Measurements from ENCODE around the gene LIG3. TPM values are rescaled to one million over a fixed set of nuclear protein-coding genes. Genes with fewer than 3 reads are reported as not detected.

LIG3 gene
- polyA plus RNA-seq, 1 of the 3 experiments (the other 2 are of a cell fraction) = 25.7 TPM

GRCh38 chr17:34981538-34982241 lies 1.4 kb downstream of the LIG3 start:
- H2AFZ ChIP-seq (ENCODE audit: low read depth) = peak overlapping the region; percentile 82; the same call in 1 of the 2 replicates
- peak overlapping the region; percentile 71 to 80 for H3K4me3 ChIP-seq (ENCODE audit: low read depth in 2 of 2, low read length in 1 of 2)
- peak overlapping the region; percentile 78 for H3K4me2 ChIP-seq
- no peaks in the 10 kb centered on the region for H3K27me3 ChIP-seq (ENCODE audit: insufficient read depth)
- H3K27ac ChIP-seq (ENCODE audit: low read depth in 2 of 2, low read length in 1 of 2) = peak overlapping the region; percentile 91 to 94
- peak overlapping the region; percentile 91 for H3K9ac ChIP-seq
- peaks cover 7% of the 10 kb centered on the region for H3F3A ChIP-seq (replicated peaks; ENCODE audit: insufficient read depth)
- ChIA-PET POLR2A (interaction anchor here (0.7 to 2.0 kb wide), 2 partner anchors 20 to 369 kb away, joined by 6 to 12 read pairs; partner anchors contain the start of genes CCT6B and ZNF830), CTCF (interaction anchor here (0.6 to 4.1 kb wide), 15 partner anchors 10 to 541 kb away, joined by 3 to 25 read pairs (median 3); partner anchors contain the start of gene RAD51D)
- H3K79me2 ChIP-seq (ENCODE audit: insufficient read depth) = peaks cover 37% of the 10 kb centered on the region; the same call in 1 of the 2 replicates
- DNase-seq = peak; percentile 37
- peaks cover 16 to 23% of the 10 kb centered on the region in 2 experiments for H3K36me3 ChIP-seq (replicated peaks in 1 of 2; ENCODE audit: control insufficient read depth in 1 of 2, insufficient read depth in 2 of 2, low read length in 1 of 2)
- TF ChIP-seq RAD21 (IDR thresholded peaks at IDR 0.05; ENCODE audit: low read length) = no peak
- no peak for TF ChIP-seq SIN3A (IDR thresholded peaks at IDR 0.05; ENCODE audit: borderline replicate concordance, low read depth, low read length)
- TF ChIP-seq RFX5 (IDR thresholded peaks at IDR 0.05; ENCODE audit: low read length) = no peak
- no peaks in the 10 kb centered on the region for H3K9me3 ChIP-seq
- no peaks in the 10 kb centered on the region for H3K9me2 ChIP-seq
- no peaks in the 10 kb centered on the region for H4K20me1 ChIP-seq (ENCODE audit: insufficient read depth)
- 26% methylated on average over 8 of the region's 8 CpGs for WGBS (ENCODE audit: low lambda C conversion rate)
- peaks cover 0 to 15% of the 10 kb centered on the region in 2 experiments; a peak in 2 of 4 replicates for H3K4me1 ChIP-seq (ENCODE audit: control insufficient read depth in 1 of 2, insufficient read depth in 2 of 2, low read depth in 1 of 2, low read length in 1 of 2)

GRCh38 chr17:34987232-34987631 lies 6.9 kb downstream of the LIG3 start:
- H2AFZ ChIP-seq (ENCODE audit: low read depth) = no peak overlapping the region
- no peaks in the 10 kb centered on the region for H3K9me2 ChIP-seq
- H3K27ac ChIP-seq (ENCODE audit: low read depth in 2 of 2, low read length in 1 of 2) = no peak overlapping the region
- no peaks in the 10 kb centered on the region for H3K27me3 ChIP-seq (ENCODE audit: insufficient read depth)
- POLR2A ChIA-PET = no interaction called here
- H3K4me1 ChIP-seq (ENCODE audit: control insufficient read depth in 1 of 2, insufficient read depth in 2 of 2, low read depth in 1 of 2, low read length in 1 of 2) = peaks cover 0 to 5% of the 10 kb centered on the region in 2 experiments; a peak in 1 of 4 replicates
- no peak overlapping the region for H3K4me3 ChIP-seq (ENCODE audit: low read depth in 2 of 2, low read length in 1 of 2)
- no peaks in the 10 kb centered on the region for H4K20me1 ChIP-seq (ENCODE audit: insufficient read depth)
- H3K9ac ChIP-seq = no peak overlapping the region
- no peak overlapping the region for H3K4me2 ChIP-seq
- H3K79me2 ChIP-seq (ENCODE audit: insufficient read depth) = peaks cover 33% of the 10 kb centered on the region; the same call in 1 of the 2 replicates
- DNase-seq = no peak
- CTCF ChIA-PET = interaction anchor here (1.2 to 1.6 kb wide), 3 partner anchors 12 to 565 kb away, joined by 3 to 6 read pairs (median 4); no protein-coding TSS in a partner anchor
- no peaks in the 10 kb centered on the region for H3F3A ChIP-seq (replicated peaks; ENCODE audit: insufficient read depth)
- 92% methylated on average over 2 of the region's 2 CpGs for WGBS (ENCODE audit: low lambda C conversion rate)
- TF ChIP-seq JUND (IDR thresholded peaks at IDR 0.05) (no peak), FOSL2 (IDR thresholded peaks at IDR 0.05; ENCODE audit: borderline replicate concordance, low read depth) (no peak), FOXM1 (IDR thresholded peaks at IDR 0.05; ENCODE audit: low read depth) (no peak)
- TF ChIP-seq, protein P1, sequence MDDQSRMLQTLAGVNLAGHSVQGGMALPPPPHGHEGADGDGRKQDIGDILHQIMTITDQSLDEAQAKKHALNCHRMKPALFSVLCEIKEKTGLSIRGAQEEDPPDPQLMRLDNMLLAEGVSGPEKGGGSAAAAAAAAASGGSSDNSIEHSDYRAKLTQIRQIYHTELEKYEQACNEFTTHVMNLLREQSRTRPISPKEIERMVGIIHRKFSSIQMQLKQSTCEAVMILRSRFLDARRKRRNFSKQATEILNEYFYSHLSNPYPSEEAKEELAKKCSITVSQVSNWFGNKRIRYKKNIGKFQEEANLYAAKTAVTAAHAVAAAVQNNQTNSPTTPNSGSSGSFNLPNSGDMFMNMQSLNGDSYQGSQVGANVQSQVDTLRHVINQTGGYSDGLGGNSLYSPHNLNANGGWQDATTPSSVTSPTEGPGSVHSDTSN (IDR thresholded peaks at IDR 0.05) = no peak
- peaks cover 46 to 54% of the 10 kb centered on the region in 2 experiments for H3K36me3 ChIP-seq (replicated peaks in 1 of 2; ENCODE audit: control insufficient read depth in 1 of 2, insufficient read depth in 2 of 2, low read length in 1 of 2)
- H3K9me3 ChIP-seq = no peaks in the 10 kb centered on the region

DNA sequence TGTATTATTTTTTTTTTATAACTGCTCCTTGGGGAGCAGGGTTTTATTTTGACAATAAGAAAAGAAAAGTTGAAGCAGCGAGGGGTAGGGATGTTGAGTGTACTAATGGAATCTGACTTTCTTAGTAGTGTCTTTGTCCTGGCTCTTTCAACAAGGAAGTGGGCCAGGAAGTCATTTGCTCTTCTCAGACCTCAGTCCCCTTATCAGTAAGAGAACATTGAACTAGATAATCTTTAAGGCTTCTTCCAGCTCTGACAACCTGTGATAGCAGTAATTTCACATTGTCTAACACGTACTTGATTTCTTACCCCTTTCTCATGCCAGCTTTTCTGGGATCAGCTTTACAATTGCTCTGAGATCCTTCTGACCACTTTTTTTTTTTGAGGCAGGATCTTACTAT lies 8.3 kb downstream of the LIG3 start:
- 98% methylated on average over 2 of the region's 2 CpGs for WGBS (ENCODE audit: low lambda C conversion rate)
- peaks cover 44 to 63% of the 10 kb centered on the region in 2 experiments for H3K36me3 ChIP-seq (replicated peaks in 1 of 2; ENCODE audit: control insufficient read depth in 1 of 2, insufficient read depth in 2 of 2, low read length in 1 of 2)
- no peak overlapping the region for H3K27ac ChIP-seq (ENCODE audit: low read depth in 2 of 2, low read length in 1 of 2)
- H4K20me1 ChIP-seq (ENCODE audit: insufficient read depth) = no peaks in the 10 kb centered on the region
- H3K9me3 ChIP-seq = no peaks in the 10 kb centered on the region
- ChIA-PET CTCF (interaction anchor here (1.2 to 1.3 kb wide), 2 partner anchors 131 to 153 kb away, joined by 4 read pairs; partner anchors contain the start of gene RAD51D), POLR2A (no interaction called here)
- peaks cover 19% of the 10 kb centered on the region; the same call in 1 of the 2 replicates for H3K79me2 ChIP-seq (ENCODE audit: insufficient read depth)
- H2AFZ ChIP-seq (ENCODE audit: low read depth) = no peak overlapping the region
- H3K27me3 ChIP-seq (ENCODE audit: insufficient read depth) = no peaks in the 10 kb centered on the region
- H3F3A ChIP-seq (replicated peaks; ENCODE audit: insufficient read depth) = no peaks in the 10 kb centered on the region
- H3K4me3 ChIP-seq (ENCODE audit: low read depth in 2 of 2, low read length in 1 of 2) = no peak overlapping the region
- no peak overlapping the region for H3K4me2 ChIP-seq
- no peaks in the 10 kb centered on the region for H3K9me2 ChIP-seq
- no peaks in the 10 kb centered on the region for H3K4me1 ChIP-seq (ENCODE audit: control insufficient read depth in 1 of 2, insufficient read depth in 2 of 2, low read depth in 1 of 2, low read length in 1 of 2)
- no peak overlapping the region for H3K9ac ChIP-seq
- DNase-seq = no peak
- TF ChIP-seq TAF1 (IDR thresholded peaks at IDR 0.05; ENCODE audit: borderline replicate concordance, low read depth, low read length) = no peak
- TF ChIP-seq NFIC (IDR thresholded peaks at IDR 0.05; ENCODE audit: borderline replicate concordance) = no peak
- no peak for TF ChIP-seq GABPA (IDR thresholded peaks at IDR 0.05; ENCODE audit: low read depth)
- TF ChIP-seq, protein P2, sequence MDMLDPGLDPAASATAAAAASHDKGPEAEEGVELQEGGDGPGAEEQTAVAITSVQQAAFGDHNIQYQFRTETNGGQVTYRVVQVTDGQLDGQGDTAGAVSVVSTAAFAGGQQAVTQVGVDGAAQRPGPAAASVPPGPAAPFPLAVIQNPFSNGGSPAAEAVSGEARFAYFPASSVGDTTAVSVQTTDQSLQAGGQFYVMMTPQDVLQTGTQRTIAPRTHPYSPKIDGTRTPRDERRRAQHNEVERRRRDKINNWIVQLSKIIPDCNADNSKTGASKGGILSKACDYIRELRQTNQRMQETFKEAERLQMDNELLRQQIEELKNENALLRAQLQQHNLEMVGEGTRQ (IDR thresholded peaks at IDR 0.05; ENCODE audit: borderline replicate concordance, low read depth, low read length) = no peak
- no peak for TF ChIP-seq CTCF (IDR thresholded peaks at IDR 0.05)
- TF ChIP-seq GATA2 (CRISPR knock-in tag; IDR thresholded peaks at IDR 0.05) = no peak
- no peak for TF ChIP-seq USF1 (IDR thresholded peaks at IDR 0.05; ENCODE audit: borderline replicate concordance, low read depth)
- no peak for TF ChIP-seq TCF12 (IDR thresholded peaks at IDR 0.05)
- no peak for TF ChIP-seq TEAD4 (IDR thresholded peaks at IDR 0.05; ENCODE audit: borderline replicate concordance, insufficient read depth)
- TF ChIP-seq SMC3 (IDR thresholded peaks at IDR 0.05; ENCODE audit: low read depth, low read length) = no peak

Data from SK-N-SH (cell line).